NB4 (cell line): ENCODE data around the gene SFMBT2.

Experiments
- DNase-seq: peaks from one replicate; pipeline ENCODE4 v3.0.0; 2010; ENCODE audit warnings: low read depth
- H3K4me3 ChIP-seq: one replicate; pipeline ENCODE4 v1.5.1; 2011; ENCODE audit warnings: mild to moderate bottlenecking, low read depth, low read length, moderate library complexity
- MYC ChIP-seq: IDR thresholded peaks from 2 replicates; pipeline ENCODE4 v1.6.1; 2011; ENCODE audit warnings: low read depth, low read length
- POLR2A ChIP-seq: IDR thresholded peaks from 2 replicates; pipeline ENCODE4 v1.6.1; 2011; ENCODE audit warnings: mild to moderate bottlenecking; ENCODE audit not compliant: insufficient read length; ENCODE audit errors: extremely low read depth
- TF ChIP-seq, protein P1 (sequence below): IDR thresholded peaks from one replicate; pipeline ENCODE4 v1.5.1; 2012; ENCODE audit warnings: low read depth, low read length
- TF ChIP-seq, protein P2 (sequence below): IDR thresholded peaks from 2 replicates; pipeline ENCODE4 v1.6.1; 2011; ENCODE audit warnings: low read depth, low read length

Gene SFMBT2

DNA sequence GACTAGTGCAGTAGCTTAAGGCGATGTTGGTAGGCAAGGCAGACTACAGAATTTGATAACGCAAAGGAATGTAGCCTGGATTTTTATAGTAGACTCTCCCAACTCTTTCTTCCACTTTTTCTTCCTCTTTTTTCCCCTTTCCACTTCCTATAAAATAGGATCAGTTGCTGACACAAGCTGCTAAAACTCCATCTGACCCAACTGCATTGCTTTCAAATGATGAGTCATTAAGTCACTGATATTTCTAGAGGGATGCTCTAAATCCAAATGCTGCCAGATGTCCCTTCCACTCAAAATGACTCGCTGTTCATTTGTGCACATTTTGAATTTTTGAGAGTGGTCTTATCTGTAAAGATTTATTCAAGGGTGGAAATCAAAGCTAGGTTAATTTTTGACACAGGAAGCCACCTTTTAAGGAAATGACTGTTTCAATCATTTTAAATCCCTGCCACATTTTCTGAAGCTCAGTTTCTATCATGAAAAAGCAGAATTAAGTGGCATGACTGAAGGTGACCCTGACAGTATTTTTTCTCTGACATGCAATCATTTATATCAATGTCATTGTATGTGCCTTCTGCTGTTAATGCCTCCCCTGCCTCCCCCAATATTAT, 25.8 kb upstream of the SFMBT2 start:
- no peak overlapping the region for H3K4me3 ChIP-seq
- TF ChIP-seq, protein P1, sequence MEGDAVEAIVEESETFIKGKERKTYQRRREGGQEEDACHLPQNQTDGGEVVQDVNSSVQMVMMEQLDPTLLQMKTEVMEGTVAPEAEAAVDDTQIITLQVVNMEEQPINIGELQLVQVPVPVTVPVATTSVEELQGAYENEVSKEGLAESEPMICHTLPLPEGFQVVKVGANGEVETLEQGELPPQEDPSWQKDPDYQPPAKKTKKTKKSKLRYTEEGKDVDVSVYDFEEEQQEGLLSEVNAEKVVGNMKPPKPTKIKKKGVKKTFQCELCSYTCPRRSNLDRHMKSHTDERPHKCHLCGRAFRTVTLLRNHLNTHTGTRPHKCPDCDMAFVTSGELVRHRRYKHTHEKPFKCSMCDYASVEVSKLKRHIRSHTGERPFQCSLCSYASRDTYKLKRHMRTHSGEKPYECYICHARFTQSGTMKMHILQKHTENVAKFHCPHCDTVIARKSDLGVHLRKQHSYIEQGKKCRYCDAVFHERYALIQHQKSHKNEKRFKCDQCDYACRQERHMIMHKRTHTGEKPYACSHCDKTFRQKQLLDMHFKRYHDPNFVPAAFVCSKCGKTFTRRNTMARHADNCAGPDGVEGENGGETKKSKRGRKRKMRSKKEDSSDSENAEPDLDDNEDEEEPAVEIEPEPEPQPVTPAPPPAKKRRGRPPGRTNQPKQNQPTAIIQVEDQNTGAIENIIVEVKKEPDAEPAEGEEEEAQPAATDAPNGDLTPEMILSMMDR: no peak
- TF ChIP-seq, protein P2, sequence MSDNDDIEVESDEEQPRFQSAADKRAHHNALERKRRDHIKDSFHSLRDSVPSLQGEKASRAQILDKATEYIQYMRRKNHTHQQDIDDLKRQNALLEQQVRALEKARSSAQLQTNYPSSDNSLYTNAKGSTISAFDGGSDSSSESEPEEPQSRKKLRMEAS: no peak
- no peak for DNase-seq

DNA sequence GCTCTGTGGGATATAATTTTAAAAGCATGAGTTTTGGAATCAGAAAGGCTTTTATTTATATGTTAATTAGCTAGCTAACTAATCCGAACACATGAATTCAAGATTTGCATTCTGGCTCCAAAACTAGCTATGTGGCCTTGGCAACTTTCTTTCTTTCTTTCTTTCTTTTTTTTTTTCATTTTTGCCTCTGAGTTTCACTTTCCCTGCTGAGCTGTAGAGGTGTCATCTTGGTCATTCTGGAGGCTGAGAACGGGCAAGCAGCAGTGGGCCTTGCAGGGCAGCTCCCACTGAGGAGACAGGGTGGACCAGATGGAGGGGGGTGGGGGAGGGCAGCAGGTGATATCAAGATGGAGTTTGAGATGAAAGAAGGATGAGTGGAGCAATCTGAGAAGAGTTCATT, 24.8 kb upstream of the SFMBT2 start:
- no peak overlapping the region for H3K4me3 ChIP-seq
- no peak for DNase-seq
- TF ChIP-seq POLR2A: no peak
- TF ChIP-seq, protein P1: no peak
- no peak for TF ChIP-seq MYC
- TF ChIP-seq, protein P2: no peak

DNA sequence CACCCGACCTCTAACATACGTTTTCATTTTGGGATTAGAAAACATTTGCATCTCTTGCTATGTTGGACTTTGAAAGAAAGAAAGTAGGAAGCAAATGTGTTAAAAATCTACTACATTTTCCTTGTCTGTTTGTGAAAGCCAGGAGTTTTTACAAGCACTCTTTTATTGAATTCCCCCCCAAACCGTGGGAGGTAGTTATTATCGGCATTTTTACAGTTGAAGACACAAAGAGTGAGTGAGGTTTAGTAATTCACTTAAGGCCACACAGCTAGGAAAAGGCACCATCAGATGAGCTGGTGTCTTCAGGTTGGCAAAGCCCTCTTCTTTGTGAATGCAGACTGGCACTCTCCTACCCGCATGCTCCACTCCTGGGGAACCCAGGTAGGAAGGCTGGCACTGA, 23.5 kb upstream of the SFMBT2 start:
- TF ChIP-seq, protein P1: no peak
- TF ChIP-seq, protein P2: no peak
- TF ChIP-seq POLR2A (no peak), MYC (no peak)
- H3K4me3 ChIP-seq: no peak overlapping the region
- DNase-seq: no peak

DNA sequence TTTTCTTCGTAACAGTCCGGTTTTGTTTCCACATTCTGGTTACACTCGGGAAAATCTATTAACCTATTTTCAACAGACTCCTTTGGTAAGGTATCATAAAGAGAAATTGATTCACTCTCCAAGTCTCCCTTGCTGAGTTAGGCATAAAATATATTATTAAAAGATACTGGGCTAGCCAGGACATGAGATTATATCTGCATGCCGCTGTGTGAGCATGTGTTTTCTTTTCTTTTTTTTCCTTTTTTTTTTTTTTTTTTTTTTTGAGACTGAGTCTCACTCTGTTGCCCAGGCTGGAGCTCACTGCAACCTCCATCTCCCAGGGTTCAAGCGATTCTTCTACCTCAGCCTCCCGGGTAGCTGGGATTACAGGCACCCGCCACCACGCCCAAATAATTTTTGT, 23.0 kb upstream of the SFMBT2 start:
- no peak for TF ChIP-seq MYC
- no peak for TF ChIP-seq POLR2A
- TF ChIP-seq, protein P1: no peak
- TF ChIP-seq, protein P2: no peak
- no peak for DNase-seq
- H3K4me3 ChIP-seq: no peak overlapping the region

DNA sequence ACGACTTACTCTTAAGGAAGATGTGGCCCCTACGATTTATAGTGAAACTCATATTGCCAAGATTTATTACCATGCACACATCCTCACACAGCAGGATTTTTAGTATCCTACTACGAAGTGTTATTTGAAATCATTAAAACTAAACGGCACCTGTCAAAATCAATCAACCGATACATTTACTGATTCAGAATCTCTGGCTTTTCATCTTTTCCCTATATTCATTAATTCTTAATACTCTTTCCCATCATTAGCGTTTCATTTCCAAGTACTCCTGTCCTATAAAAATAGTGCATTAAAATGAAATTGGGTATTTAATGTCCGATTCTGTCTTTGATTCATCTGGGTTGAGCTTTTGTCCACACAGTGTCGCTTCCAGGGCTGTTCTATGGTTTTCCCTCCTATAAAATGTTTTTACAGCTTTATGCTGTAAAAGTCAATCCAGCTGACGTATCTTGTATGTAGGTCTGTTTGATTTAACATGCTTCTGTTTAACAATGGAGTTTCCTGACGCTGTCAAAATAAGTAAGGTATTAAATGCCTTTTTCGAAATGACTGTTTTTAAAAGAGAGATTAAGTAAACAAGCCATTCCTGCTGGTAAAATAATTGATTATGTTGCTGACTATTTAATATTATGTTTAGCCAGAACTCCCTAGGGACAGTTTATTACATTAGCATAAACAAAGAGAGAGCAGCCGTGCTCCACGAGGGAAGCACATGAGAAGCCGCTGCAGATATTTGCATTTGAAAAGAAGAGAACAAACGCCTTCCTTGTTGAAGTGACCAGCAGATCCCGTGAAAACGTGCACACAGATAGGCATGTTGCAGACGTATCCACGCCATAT, 22.3 kb upstream of the SFMBT2 start:
- TF ChIP-seq MYC (no peak), POLR2A (no peak)
- TF ChIP-seq, protein P1: no peak
- TF ChIP-seq, protein P2: no peak
- no peak for DNase-seq
- no peak overlapping the region for H3K4me3 ChIP-seq
